HepG2 (cell line): Measurements from ENCODE around the gene APLP1. TPM values are rescaled to one million over a fixed set of nuclear protein-coding genes. Genes with fewer than 3 reads are reported as not detected.

Experiments
- ARNTL ChIP-seq: sonication (generic); formaldehyde crosslinking; IDR thresholded peaks from 2 replicates; pipeline ENCODE4 v1.4.0; 2020; ENCODE audit warnings: mild to moderate bottlenecking, missing genetic modification reagents
- ATF7 ChIP-seq, 2 experiments: fragments of 450-650 bp in 1 of 2; sonication (generic) in 1 of 2; formaldehyde crosslinking in 1 of 2; IDR thresholded peaks; 2 replicates each; pipeline versions ENCODE4 v1.4.0 to v1.6.1; 2016 to 2020; ENCODE audit warnings: antibody characterized with exemption in 1 of 2, mild to moderate bottlenecking in 1 of 2, missing genetic modification reagents in 1 of 2
- CENPT ChIP-seq: sonication (generic); formaldehyde crosslinking; IDR thresholded peaks from 2 replicates; pipeline ENCODE4 v1.8.0; 2022; ENCODE audit warnings: low read depth, mild to moderate bottlenecking, moderate library complexity, missing genetic modification reagents
- ELF1 ChIP-seq: sonication (generic); formaldehyde crosslinking; IDR thresholded peaks from 2 replicates; pipeline ENCODE4 v1.4.0; 2020; ENCODE audit warnings: missing genetic modification reagents
- NFE2 ChIP-seq: sonication (generic); formaldehyde crosslinking; IDR thresholded peaks from 2 replicates; pipeline ENCODE4 v1.4.0; 2020; ENCODE audit warnings: missing genetic modification reagents
- NFIC ChIP-seq: IDR thresholded peaks from 2 replicates; pipeline ENCODE4 v1.6.1; 2012; ENCODE audit warnings: mild to moderate bottlenecking, low read length, inconsistent platforms
- NFRKB ChIP-seq: fragments of 450-650 bp; IDR thresholded peaks from 2 replicates; pipeline ENCODE4 v1.6.1; 2017
- PAX8 ChIP-seq: sonication (generic); formaldehyde crosslinking; IDR thresholded peaks from 2 replicates; pipeline ENCODE4 v1.8.0; 2022; ENCODE audit warnings: mild to moderate bottlenecking, missing genetic modification reagents, borderline replicate concordance
- POGZ ChIP-seq: sonication (generic); formaldehyde crosslinking; IDR thresholded peaks from 2 replicates; pipeline ENCODE4 v1.4.0; 2020; ENCODE audit warnings: mild to moderate bottlenecking, missing genetic modification reagents
- PTBP1 ChIP-seq: fragments of 200-400 bp; formaldehyde crosslinking; IDR thresholded peaks from 2 replicates; pipeline ENCODE4 v1.6.1; 2018; ENCODE audit warnings: low read length, low read depth; ENCODE audit not compliant: poor library complexity, severe bottlenecking
- RELA ChIP-seq: sonication (generic); formaldehyde crosslinking; IDR thresholded peaks from 2 replicates; pipeline ENCODE4 v1.4.0; 2020; ENCODE audit warnings: missing genetic modification reagents
- ZFP62 ChIP-seq: sonication (generic); formaldehyde crosslinking; IDR thresholded peaks from 2 replicates; pipeline ENCODE4 v1.4.0; 2020; ENCODE audit warnings: missing genetic modification reagents
- ZNF136 ChIP-seq: sonication (generic); formaldehyde crosslinking; IDR thresholded peaks from 2 replicates; pipeline ENCODE4 v1.8.1; 2022; ENCODE audit warnings: low read depth, mild to moderate bottlenecking, moderate library complexity, missing genetic modification reagents
- ZNF230 ChIP-seq: sonication (generic); formaldehyde crosslinking; IDR thresholded peaks from 2 replicates; pipeline ENCODE4 v1.4.0; 2020; ENCODE audit warnings: mild to moderate bottlenecking, missing genetic modification reagents
- ZNF24 ChIP-seq: fragments of 450-650 bp; IDR thresholded peaks from 2 replicates; pipeline ENCODE4 v1.6.1; 2017; ENCODE audit warnings: antibody characterized with exemption, mild to moderate bottlenecking
- ZNF280D ChIP-seq: sonication (generic); formaldehyde crosslinking; IDR thresholded peaks from 2 replicates; pipeline ENCODE4 v1.5.1; 2020; ENCODE audit warnings: mild to moderate bottlenecking, missing genetic modification reagents
- ZNF431 ChIP-seq: sonication (generic); formaldehyde crosslinking; IDR thresholded peaks from 2 replicates; pipeline ENCODE4 v1.9.0; 2022; ENCODE audit warnings: missing genetic modification reagents, low read depth, mild to moderate bottlenecking, borderline replicate concordance
- ZNF451 ChIP-seq: sonication (generic); formaldehyde crosslinking; IDR thresholded peaks from 2 replicates; pipeline ENCODE4 v1.5.0; 2020; ENCODE audit warnings: mild to moderate bottlenecking, missing genetic modification reagents
- ZNF530 ChIP-seq: sonication (generic); formaldehyde crosslinking; IDR thresholded peaks from 2 replicates; pipeline ENCODE4 v1.5.0; 2020; ENCODE audit warnings: low read depth, mild to moderate bottlenecking, missing genetic modification reagents
- ZNF597 ChIP-seq: sonication (generic); formaldehyde crosslinking; IDR thresholded peaks from 2 replicates; pipeline ENCODE4 v1.5.0; 2020; ENCODE audit warnings: missing genetic modification reagents
- ZNF670 ChIP-seq: sonication (generic); formaldehyde crosslinking; IDR thresholded peaks from 2 replicates; pipeline ENCODE4 v1.8.0; 2022; ENCODE audit warnings: mild to moderate bottlenecking, missing genetic modification reagents, borderline replicate concordance
- ZSCAN5A ChIP-seq: sonication (generic); formaldehyde crosslinking; IDR thresholded peaks from 2 replicates; pipeline ENCODE4 v1.8.0; 2022; ENCODE audit warnings: mild to moderate bottlenecking, missing genetic modification reagents, borderline replicate concordance
- polyA plus RNA-seq, 8 experiments: library from polyadenylated mRNA; depleted of rRNA in 3 of 8; stranded (reverse) in 7 of 8; unstranded in 1 of 8; fragments of >200 nt; fragmentation: Illumina TruSeq in 4 of 8; extraction: Trizol in 4 of 8; gene quantifications; 2 replicates each; pipeline versions ENCODE4 v1.2.1 to v1.2.3, GENCODE V29; 2011 to 2016; ENCODE audit warnings: low read depth in 4 of 8, missing spikeins in 1 of 8, mixed read lengths in 1 of 8; ENCODE audit not compliant: insufficient read depth in 1 of 8
- total RNA-seq, 5 experiments: library from RNA; depleted of rRNA; stranded (reverse); fragments of >200 nt; fragmentation: Illumina TruSeq; extraction: Trizol; gene quantifications; 2 replicates each; pipeline ENCODE4 v1.2.3, GENCODE V29; 2016; ENCODE audit warnings: low read depth in 1 of 5

Gene APLP1
- total and polyA plus RNA-seq, 2 of the 13 experiments (the other 11 are each of a cell fraction or from before 2014, with no cell fraction given), result 2.0 to 2.9 TPM

- peak; percentile 94 for TF ChIP-seq ZNF280D (CRISPR knock-in tag)
- TF ChIP-seq ZFP62 (CRISPR knock-in tag), result no peak
- TF ChIP-seq ZNF451 (CRISPR knock-in tag), result no peak
- no peak for TF ChIP-seq ZNF24
- TF ChIP-seq ZNF530 (CRISPR knock-in tag), result 0 out of 2 replicates have a peak, but pooled peaks have one; percentile 49
- TF ChIP-seq POGZ (CRISPR knock-in tag), result no peak
- peak; percentile 83 for TF ChIP-seq ZNF230 (CRISPR knock-in tag)
- TF ChIP-seq NFIC, result no peak
- TF ChIP-seq ATF7 (IDR thresholded peaks at IDR 0.05), result no peak
- TF ChIP-seq ATF7 (CRISPR knock-in tag; IDR thresholded peaks at IDR 0.05), result no peak
- no peak for TF ChIP-seq ZNF597
- peak; percentile 40 for TF ChIP-seq PTBP1
- TF ChIP-seq ZNF136 (CRISPR knock-in tag), result 0 out of 2 replicates have a peak, but pooled peaks have one; percentile 35
- peak; percentile 44; the same call in 1 of the 2 replicates for TF ChIP-seq ZNF670 (CRISPR knock-in tag)
- no peak for TF ChIP-seq CENPT (CRISPR knock-in tag)
- TF ChIP-seq ZNF431, result peak; percentile 72; the same call in 1 of the 2 replicates
- 0 out of 2 replicates have a peak, but pooled peaks have one; percentile 67 for TF ChIP-seq RELA
- TF ChIP-seq PAX8, result 0 out of 2 replicates have a peak, but pooled peaks have one; percentile 61
- peak; percentile 72 for TF ChIP-seq ARNTL (CRISPR knock-in tag)
- TF ChIP-seq NFRKB, result no peak
- no peak for TF ChIP-seq NFE2
- no peak for TF ChIP-seq ELF1 (CRISPR knock-in tag)
- TF ChIP-seq ZSCAN5A (CRISPR knock-in tag), result no peak
Measured at GRCh38 chr19:35879770-35880317, 11.5 kb downstream of the APLP1 start (continued).
